Midbrain (tissue), 1 donor: Measurements from ENCODE around the gene PCDHGA6.

Experiments
- DNase-seq: peaks from one replicate; lab custom pipeline; 2025; lab: John Stamatoyannopoulos, UW

PCDHGA6 gene

DNA sequence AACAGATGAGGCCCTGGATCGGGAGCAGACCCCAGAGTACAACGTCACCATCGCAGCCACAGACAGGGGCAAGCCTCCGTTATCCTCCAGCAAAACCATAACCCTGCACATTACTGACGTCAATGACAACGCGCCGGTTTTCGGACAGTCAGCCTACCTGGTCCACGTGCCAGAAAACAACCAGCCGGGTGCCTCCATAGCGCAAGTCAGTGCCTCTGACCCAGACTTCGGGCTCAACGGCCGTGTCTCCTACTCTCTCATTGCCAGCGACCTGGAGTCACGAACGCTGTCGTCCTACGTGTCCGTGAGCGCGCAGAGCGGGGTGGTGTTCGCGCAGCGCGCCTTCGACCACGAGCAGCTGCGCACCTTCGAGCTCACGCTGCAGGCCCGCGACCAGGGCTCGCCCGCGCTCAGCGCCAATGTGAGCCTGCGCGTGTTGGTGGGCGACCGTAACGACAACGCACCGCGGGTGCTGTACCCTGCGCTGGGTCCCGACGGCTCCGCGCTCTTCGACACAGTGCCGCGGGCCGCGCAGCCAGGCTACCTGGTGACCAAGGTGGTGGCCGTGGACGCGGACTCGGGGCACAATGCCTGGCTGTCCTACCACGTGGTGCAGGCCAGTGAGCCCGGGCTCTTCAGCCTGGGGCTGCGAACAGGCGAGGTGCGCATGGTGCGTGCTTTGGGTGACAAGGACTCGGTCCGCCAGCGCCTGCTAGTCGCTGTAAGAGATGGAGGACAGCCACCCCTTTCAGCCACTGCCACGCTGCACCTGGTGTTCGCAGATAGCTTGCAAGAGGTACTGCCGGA lies 45.6 kb downstream of the PCDHGA6 start:
- DNase-seq = no peak

DNA sequence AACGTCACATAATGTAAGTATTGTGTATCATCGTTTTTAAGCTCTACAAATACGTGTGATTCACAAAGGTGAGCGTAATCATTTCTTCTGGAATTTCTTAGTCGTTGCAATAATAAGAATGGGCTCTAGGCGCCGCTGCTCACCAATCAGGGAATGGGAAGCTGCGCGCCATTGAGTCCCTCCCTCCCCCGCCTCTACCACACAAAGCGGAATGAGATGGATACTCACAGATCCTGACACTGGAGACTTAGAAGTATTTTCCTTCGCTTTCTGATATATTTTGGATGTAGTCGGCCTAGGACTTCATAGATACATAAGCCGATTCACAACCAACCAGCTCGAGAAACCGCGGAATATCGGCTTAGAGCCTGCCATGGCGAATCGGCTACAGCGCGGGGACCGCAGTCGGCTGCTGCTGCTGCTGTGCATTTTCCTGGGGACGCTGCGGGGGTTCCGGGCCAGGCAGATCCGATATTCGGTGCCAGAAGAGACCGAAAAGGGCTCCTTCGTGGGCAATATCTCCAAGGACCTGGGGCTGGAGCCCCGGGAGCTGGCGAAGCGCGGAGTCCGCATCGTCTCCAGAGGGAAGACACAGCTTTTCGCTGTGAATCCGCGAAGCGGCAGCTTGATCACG lies 47.3 kb downstream of the PCDHGA6 start, which contains the start of gene PCDHGA11:
TSS of gene PCDHGA11 (plus strand) at position 197 of the 634 bp plus-strand sequence. CDS start at position 374, 177 bp downstream.
- no peak for DNase-seq

DNA sequence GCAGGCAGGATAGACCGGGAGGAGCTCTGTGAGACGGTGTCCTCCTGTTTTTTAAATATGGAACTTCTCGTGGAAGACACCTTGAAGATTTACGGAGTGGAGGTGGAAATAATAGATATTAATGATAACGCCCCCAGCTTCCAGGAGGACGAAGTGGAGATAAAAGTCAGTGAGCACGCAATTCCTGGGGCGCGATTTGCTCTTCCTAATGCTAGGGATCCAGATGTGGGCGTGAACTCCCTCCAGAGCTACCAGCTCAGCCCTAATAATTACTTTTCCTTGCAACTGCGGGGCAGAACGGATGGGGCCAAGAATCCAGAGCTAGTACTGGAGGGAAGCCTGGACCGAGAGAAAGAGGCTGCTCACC lies 47.8 kb downstream of the PCDHGA6 start:
- DNase-seq = no peak

DNA sequence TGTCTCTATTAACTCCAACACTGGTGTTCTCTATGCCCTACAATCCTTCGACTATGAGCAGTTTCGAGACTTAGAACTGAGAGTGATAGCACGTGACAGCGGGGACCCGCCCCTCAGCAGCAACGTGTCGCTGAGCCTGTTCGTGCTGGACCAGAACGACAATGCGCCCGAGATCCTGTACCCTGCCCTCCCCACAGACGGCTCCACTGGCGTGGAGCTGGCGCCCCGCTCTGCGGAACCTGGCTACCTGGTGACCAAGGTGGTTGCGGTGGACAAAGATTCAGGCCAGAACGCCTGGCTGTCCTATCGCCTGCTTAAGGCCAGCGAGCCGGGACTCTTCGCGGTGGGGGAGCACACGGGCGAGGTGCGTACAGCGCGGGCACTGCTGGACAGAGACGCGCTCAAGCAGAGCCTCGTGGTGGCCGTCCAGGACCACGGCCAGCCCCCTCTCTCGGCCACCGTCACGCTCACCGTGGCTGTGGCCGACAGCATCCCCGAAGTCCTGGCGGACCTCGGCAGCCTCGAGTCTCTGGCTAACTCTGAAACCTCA lies 49.1 kb downstream of the PCDHGA6 start:
- DNase-seq = no peak

DNA sequence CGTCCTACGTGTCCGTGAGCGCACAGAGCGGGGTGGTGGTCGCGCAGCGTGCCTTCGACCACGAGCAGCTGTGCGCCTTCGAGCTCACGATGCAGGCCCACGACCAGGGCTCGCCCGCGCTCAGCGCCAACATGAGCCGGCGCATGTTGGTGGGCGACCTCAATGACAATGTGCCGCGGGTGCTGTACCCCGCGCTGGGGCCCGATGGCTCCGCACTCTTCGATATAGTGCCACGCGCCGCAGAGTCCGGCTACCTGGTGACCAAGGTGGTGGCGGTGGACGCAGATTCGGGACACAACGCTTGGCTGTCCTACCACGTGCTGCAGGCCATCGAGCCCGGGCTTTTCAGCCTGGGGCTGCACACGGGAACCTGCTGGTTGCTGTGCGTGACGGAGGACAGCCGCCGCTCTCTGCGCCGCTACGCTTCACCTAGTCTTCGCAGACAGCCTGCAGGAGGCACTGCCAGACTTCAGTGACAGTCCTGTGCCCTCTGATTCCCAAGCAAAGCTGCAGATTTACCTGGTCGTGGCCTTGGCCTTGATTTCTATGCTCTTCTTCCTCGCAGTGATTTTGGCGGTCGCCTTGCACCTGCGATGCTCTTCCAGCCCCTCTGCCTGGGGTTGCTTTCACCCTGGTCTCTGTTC lies 54.2 kb downstream of the PCDHGA6 start:
- no peak for DNase-seq
